Stomach (tissue), 4 donors: ENCODE measurements around the gene FYN.

Source experiments
- EP300 ChIP-seq: sonication (generic); formaldehyde crosslinking; IDR thresholded peaks from one replicate; pipeline ENCODE4 v1.6.1; 2017; ENCODE audit warnings: antibody characterized with exemption
- POLR2A ChIP-seq, 4 donors: fragments of 450-650 bp; IDR thresholded peaks; one replicate each; pipeline ENCODE4 v1.6.1; 2016; ENCODE audit warnings: antibody characterized with exemption in 4 of 4, control low read depth in 2 of 4, mild to moderate bottlenecking in 1 of 4, moderate library complexity in 1 of 4
- TF ChIP-seq, protein P1 (sequence below), 7 experiments: fragments of 450-650 bp in 4 of 7; fragments of 200-600 bp in 3 of 7; sonication (generic) in 3 of 7; IDR thresholded peaks; one replicate each; pipeline ENCODE4 v1.5.1; 2016 to 2019; ENCODE audit warnings: antibody characterized with exemption in 7 of 7, control low read depth in 2 of 7, mild to moderate bottlenecking in 1 of 7

DNA sequence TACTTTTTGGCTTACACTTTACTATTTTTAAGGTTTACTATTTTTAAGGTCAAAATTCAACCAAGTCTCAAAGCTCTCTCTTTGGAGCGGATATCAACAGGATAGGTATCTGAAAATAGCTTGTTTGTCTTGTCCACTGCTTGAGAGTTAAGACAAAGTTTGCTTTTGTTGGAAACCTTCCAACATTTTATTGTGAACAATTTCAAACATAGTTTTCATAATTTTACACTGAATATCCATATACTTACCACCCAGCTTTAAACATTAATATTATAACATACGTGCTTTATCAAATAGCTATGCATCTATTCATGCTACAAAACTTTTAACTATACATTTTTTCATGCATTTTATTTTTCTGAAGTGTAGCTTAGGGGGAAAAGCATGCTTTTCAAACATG is 109.9 kb downstream of the FYN start:
- TF ChIP-seq EP300 = no peak
- TF ChIP-seq, protein P1, sequence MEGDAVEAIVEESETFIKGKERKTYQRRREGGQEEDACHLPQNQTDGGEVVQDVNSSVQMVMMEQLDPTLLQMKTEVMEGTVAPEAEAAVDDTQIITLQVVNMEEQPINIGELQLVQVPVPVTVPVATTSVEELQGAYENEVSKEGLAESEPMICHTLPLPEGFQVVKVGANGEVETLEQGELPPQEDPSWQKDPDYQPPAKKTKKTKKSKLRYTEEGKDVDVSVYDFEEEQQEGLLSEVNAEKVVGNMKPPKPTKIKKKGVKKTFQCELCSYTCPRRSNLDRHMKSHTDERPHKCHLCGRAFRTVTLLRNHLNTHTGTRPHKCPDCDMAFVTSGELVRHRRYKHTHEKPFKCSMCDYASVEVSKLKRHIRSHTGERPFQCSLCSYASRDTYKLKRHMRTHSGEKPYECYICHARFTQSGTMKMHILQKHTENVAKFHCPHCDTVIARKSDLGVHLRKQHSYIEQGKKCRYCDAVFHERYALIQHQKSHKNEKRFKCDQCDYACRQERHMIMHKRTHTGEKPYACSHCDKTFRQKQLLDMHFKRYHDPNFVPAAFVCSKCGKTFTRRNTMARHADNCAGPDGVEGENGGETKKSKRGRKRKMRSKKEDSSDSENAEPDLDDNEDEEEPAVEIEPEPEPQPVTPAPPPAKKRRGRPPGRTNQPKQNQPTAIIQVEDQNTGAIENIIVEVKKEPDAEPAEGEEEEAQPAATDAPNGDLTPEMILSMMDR (IDR thresholded peaks at IDR 0.05) = no peak
- no peak for TF ChIP-seq POLR2A (IDR thresholded peaks at IDR 0.05)
